ENCODE measurements around the gene AAK1. TPM values are rescaled to one million over a fixed set of nuclear protein-coding genes. Genes with fewer than 3 reads are reported as not detected.

AAK1 gene
- polyA plus RNA-seq, 3 donors = 9.8 to 18.9 (median 10.8) TPM

DNA sequence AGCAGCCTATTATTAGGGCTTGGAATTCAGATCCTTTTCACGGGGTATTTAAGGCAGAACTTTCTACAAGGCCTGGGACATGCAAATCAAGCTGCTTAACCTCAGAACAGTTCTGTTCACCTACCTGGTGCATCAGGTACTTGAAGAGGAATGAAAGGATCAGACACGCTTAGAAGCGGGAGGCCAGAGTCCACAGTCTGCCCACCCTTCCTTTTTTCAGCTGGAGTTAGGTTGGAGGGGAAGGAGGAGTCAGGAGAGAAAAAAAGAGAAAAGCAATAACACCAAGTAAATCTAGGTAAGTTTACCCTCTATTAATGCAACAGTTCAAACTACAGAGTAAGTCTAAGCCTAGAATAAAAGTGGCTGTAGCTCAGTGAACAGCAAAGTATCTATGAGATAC lies 147.7 kb downstream of the AAK1 start:
- H3K4me3 ChIP-seq (replicated peaks in 1 of 3; ENCODE audit: low read depth in 2 of 3, low read length in 3 of 3) = no peak overlapping the region
- no peaks in the 10 kb centered on the region for H3K27me3 ChIP-seq (ENCODE audit: control insufficient read depth in 2 of 2, insufficient read depth in 2 of 2, low read length in 2 of 2)
- no peaks in the 10 kb centered on the region for H3K79me2 ChIP-seq (ENCODE audit: insufficient read depth, low read length)
- no peaks in the 10 kb centered on the region for H3K9me3 ChIP-seq (replicated peaks in 1 of 2; ENCODE audit: control insufficient read depth in 1 of 2, insufficient read depth in 1 of 2, low read length in 2 of 2)
- H3K4me3 Mint-ChIP-seq = no peak overlapping the region
- H4K20me1 ChIP-seq (ENCODE audit: insufficient read depth, low read length) = no peaks in the 10 kb centered on the region
- no CpG with 5 or more reads among the region's 3 CpGs for WGBS (ENCODE audit: insufficient coverage)
- H3K27ac ChIP-seq (ENCODE audit: low read depth in 1 of 2, low read length in 2 of 2) = no peak overlapping the region
- peaks cover 0 to 7% (median 2%) of the 10 kb centered on the region in 3 donors for H3K27me3 Mint-ChIP-seq (ENCODE audit: low read depth in 3 of 3)
- DNase-seq = no peak
- no peak overlapping the region for H2AFZ ChIP-seq (ENCODE audit: insufficient read depth, low read depth, low read length, poor library complexity, severe bottlenecking)
- H3K4me2 ChIP-seq (replicated peaks; ENCODE audit: extremely low read depth, low read length, poor library complexity, severe bottlenecking) = no peak overlapping the region
- no peak overlapping the region for H3K27ac Mint-ChIP-seq
- H3K9ac ChIP-seq (ENCODE audit: insufficient read depth, low read length, poor library complexity, severe bottlenecking) = no peak overlapping the region
- peaks cover 15% of the 10 kb centered on the region for H3K4me1 Mint-ChIP-seq
- peaks cover 56 to 72% of the 10 kb centered on the region in 2 donors for H3K36me3 Mint-ChIP-seq
- intact Hi-C loops (cut with micrococcal nuclease) = no loop called here
- no peaks in the 10 kb centered on the region for H3K9me3 Mint-ChIP-seq
- TF ChIP-seq, protein P1, sequence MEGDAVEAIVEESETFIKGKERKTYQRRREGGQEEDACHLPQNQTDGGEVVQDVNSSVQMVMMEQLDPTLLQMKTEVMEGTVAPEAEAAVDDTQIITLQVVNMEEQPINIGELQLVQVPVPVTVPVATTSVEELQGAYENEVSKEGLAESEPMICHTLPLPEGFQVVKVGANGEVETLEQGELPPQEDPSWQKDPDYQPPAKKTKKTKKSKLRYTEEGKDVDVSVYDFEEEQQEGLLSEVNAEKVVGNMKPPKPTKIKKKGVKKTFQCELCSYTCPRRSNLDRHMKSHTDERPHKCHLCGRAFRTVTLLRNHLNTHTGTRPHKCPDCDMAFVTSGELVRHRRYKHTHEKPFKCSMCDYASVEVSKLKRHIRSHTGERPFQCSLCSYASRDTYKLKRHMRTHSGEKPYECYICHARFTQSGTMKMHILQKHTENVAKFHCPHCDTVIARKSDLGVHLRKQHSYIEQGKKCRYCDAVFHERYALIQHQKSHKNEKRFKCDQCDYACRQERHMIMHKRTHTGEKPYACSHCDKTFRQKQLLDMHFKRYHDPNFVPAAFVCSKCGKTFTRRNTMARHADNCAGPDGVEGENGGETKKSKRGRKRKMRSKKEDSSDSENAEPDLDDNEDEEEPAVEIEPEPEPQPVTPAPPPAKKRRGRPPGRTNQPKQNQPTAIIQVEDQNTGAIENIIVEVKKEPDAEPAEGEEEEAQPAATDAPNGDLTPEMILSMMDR (IDR thresholded peaks at IDR 0.05) = no peak
- peaks cover 11 to 20% of the 10 kb centered on the region in 2 donors for H3K4me1 ChIP-seq (ENCODE audit: control insufficient read depth in 1 of 2, insufficient read depth in 2 of 2, low read length in 2 of 2)
- H3K36me3 ChIP-seq (replicated peaks in 1 of 2; ENCODE audit: control insufficient read depth in 1 of 2, insufficient read depth in 2 of 2, low read length in 2 of 2) = peaks cover 27 to 63% of the 10 kb centered on the region in 2 donors

DNA sequence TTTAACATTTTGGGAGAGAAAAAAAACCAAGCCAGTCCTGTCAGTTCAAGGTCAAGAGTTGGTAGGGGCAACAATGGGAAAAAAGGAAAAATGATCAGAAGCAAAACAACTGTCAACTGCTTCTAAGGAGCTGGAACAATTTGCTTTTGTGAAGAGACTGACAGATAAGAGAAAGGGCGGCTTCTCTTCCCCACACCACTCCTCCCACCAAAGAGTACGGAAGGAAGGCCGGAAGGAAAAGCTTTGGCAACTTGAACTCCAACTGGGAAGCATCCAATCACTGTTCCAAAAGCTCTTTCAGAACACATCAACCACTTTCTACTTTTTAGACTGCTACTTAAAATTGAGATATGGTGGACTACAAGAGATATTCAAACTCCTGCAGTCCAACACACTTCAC lies 148.5 kb downstream of the AAK1 start:
- TF ChIP-seq, protein P1 (IDR thresholded peaks at IDR 0.05) = no peak
- H3K36me3 ChIP-seq (replicated peaks in 1 of 2; ENCODE audit: control insufficient read depth in 1 of 2, insufficient read depth in 2 of 2, low read length in 2 of 2) = peaks cover 27 to 69% of the 10 kb centered on the region in 2 donors
- intact Hi-C loops (cut with micrococcal nuclease) = no loop called here
- Mint-ChIP-seq H3K4me3 (no peak overlapping the region), H3K27ac (no peak overlapping the region), H3K9me3 (no peaks in the 10 kb centered on the region), H3K4me1 (peaks cover 18% of the 10 kb centered on the region), H3K27me3 (ENCODE audit: low read depth in 3 of 3) (peaks cover 0 to 7% (median 2%) of the 10 kb centered on the region in 3 donors), H3K36me3 (peaks cover 57 to 75% of the 10 kb centered on the region in 2 donors)
- WGBS (ENCODE audit: insufficient coverage) = no CpG with 5 or more reads among the region's 3 CpGs
- H3K27me3 ChIP-seq (ENCODE audit: control insufficient read depth in 2 of 2, insufficient read depth in 2 of 2, low read length in 2 of 2) = no peaks in the 10 kb centered on the region
- peaks cover 11 to 16% of the 10 kb centered on the region in 2 donors for H3K4me1 ChIP-seq (ENCODE audit: control insufficient read depth in 1 of 2, insufficient read depth in 2 of 2, low read length in 2 of 2)
- no peak overlapping the region for H3K4me3 ChIP-seq (replicated peaks in 1 of 3; ENCODE audit: low read depth in 2 of 3, low read length in 3 of 3)
- no peaks in the 10 kb centered on the region for H4K20me1 ChIP-seq (ENCODE audit: insufficient read depth, low read length)
- no peak for DNase-seq
- H3K4me2 ChIP-seq (replicated peaks; ENCODE audit: extremely low read depth, low read length, poor library complexity, severe bottlenecking) = no peak overlapping the region
- H3K9ac ChIP-seq (ENCODE audit: insufficient read depth, low read length, poor library complexity, severe bottlenecking) = no peak overlapping the region
- H3K27ac ChIP-seq (ENCODE audit: low read depth in 1 of 2, low read length in 2 of 2) = no peak overlapping the region
- no peaks in the 10 kb centered on the region for H3K79me2 ChIP-seq (ENCODE audit: insufficient read depth, low read length)
- no peaks in the 10 kb centered on the region for H3K9me3 ChIP-seq (replicated peaks in 1 of 2; ENCODE audit: control insufficient read depth in 1 of 2, insufficient read depth in 1 of 2, low read length in 2 of 2)
- no peak overlapping the region for H2AFZ ChIP-seq (ENCODE audit: insufficient read depth, low read depth, low read length, poor library complexity, severe bottlenecking)

Data from CD14-positive monocyte (primary cell).